ENCODE measurements around the gene OSBPL6.

GRCh38 chr2:178395295-178395694, 201.0 kb downstream of the OSBPL6 start:
- TF ChIP-seq SP1 (IDR thresholded peaks at IDR 0.05) (no peak), ZNF384 (IDR thresholded peaks at IDR 0.05) (no peak), ARNT (IDR thresholded peaks at IDR 0.05) (no peak), FOXM1 (IDR thresholded peaks at IDR 0.05; ENCODE audit: borderline replicate concordance) (no peak), ELF4 (IDR thresholded peaks at IDR 0.05) (no peak), BHLHE40 (IDR thresholded peaks at IDR 0.05; ENCODE audit: borderline replicate concordance) (no peak), FOXA1 (IDR thresholded peaks at IDR 0.05) (no peak), SUZ12 (IDR thresholded peaks at IDR 0.05) (no peak)
